ENCODE data around the gene LRRK2. TPM values are rescaled to one million over a fixed set of nuclear protein-coding genes. Genes with fewer than 3 reads are reported as not detected.

The LRRK2 gene
- polyA plus RNA-seq, 2 donors = 5.8 to 6.6 TPM

DNA sequence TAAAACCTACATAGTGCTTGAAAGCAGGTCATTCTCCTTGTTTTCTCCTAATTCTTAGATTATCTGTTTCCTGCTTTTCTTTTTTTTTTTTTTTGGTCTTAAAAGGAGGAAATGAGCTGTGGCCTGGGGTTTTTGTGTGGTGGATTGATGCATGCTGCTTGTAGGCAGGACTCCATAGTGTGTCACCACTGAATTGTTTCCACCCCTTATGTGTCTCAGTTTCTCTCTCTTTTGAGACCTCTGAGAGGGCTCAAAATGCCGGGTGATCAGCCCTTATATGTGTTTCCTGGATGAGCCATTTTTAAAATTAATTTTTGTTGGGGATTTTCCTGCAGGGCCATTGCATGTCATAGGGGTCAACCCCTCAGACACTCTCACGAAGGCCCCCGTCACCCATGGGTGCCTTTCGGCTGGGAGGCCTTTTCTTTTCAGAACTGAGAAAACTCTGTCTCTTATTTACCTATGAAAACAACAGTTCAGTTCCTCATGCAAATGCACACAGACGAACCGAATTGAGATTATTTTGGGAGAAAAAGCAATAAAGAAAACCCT is 32.0 kb upstream of the LRRK2 start:
- WGBS, 2 donors = 78 to 89% methylated on average over 6 of the region's 6 CpGs
- no peak overlapping the region for H3K4me3 ChIP-seq (ENCODE audit: low read depth in 1 of 2, low read length in 2 of 2)
- no peak overlapping the region for H3K27ac ChIP-seq (ENCODE audit: low read depth in 2 of 2, low read length in 1 of 2)
- no peaks in the 10 kb centered on the region for H3K36me3 ChIP-seq (ENCODE audit: control insufficient read depth in 2 of 2, insufficient read depth in 2 of 2, low read length in 1 of 2)
- H3K4me1 ChIP-seq (ENCODE audit: control insufficient read depth in 2 of 2, insufficient read depth in 2 of 2, low read length in 1 of 2) = no peaks in the 10 kb centered on the region
- no peaks in the 10 kb centered on the region for H3K27me3 ChIP-seq (ENCODE audit: control insufficient read depth in 1 of 2, insufficient read depth in 2 of 2, low read length in 2 of 2)
- H3K9me3 ChIP-seq (ENCODE audit: control insufficient read depth in 2 of 2, insufficient read depth in 1 of 2, low read depth in 1 of 2, low read length in 1 of 2) = no peaks in the 10 kb centered on the region

DNA sequence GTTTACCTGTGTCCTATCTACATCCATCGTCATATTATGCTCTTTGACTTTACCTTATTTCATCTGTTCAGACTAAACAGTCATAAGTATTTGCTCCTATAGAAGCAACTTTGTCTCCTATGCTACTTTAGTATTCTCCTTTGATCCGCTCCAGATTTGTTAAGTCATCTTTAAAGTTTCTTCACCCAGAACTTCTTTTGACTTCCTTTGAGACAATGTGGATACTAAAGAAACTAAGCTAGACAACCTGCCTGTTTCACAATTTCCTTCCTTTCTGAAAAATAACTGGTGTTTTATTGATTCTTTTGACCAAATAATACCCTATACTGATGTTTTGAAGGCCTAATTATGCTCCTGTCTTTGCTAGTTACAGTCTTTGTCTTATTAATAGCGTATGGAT is 30.0 kb upstream of the LRRK2 start:
- 91% methylated on average over 3 of the region's 3 CpGs for WGBS, 2 donors
- Histone ChIP-seq H3K27me3 (ENCODE audit: control insufficient read depth in 1 of 2, insufficient read depth in 2 of 2, low read length in 2 of 2) (no peaks in the 10 kb centered on the region), H3K4me3 (ENCODE audit: low read depth in 1 of 2, low read length in 2 of 2) (no peak overlapping the region), H3K27ac (ENCODE audit: low read depth in 2 of 2, low read length in 1 of 2) (no peak overlapping the region), H3K4me1 (ENCODE audit: control insufficient read depth in 2 of 2, insufficient read depth in 2 of 2, low read length in 1 of 2) (no peaks in the 10 kb centered on the region), H3K9me3 (ENCODE audit: control insufficient read depth in 2 of 2, insufficient read depth in 1 of 2, low read depth in 1 of 2, low read length in 1 of 2) (no peaks in the 10 kb centered on the region), H3K36me3 (ENCODE audit: control insufficient read depth in 2 of 2, insufficient read depth in 2 of 2, low read length in 1 of 2) (no peaks in the 10 kb centered on the region)

DNA sequence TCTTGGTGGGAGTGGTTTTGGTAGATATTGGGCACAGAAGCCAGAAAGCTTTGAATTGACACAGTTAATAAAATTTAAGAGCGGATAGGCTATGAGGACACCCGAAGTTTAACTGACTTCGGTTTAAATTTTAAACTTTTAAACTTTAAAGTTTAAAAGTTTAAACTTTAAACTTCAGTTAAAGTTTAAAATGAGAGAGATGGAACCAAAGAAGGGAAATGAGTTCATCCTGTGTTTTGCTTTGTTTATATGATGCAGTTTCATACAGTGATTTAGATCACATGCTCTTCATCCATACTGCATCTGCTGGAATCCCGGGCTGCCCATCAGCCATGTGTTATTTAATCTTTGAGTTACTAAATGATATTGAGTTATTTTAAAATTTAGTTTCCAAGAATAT is 27.2 kb upstream of the LRRK2 start:
- Histone ChIP-seq H3K4me1 (ENCODE audit: control insufficient read depth in 2 of 2, insufficient read depth in 2 of 2, low read length in 1 of 2) (no peaks in the 10 kb centered on the region), H3K27ac (ENCODE audit: low read depth in 2 of 2, low read length in 1 of 2) (no peak overlapping the region), H3K36me3 (ENCODE audit: control insufficient read depth in 2 of 2, insufficient read depth in 2 of 2, low read length in 1 of 2) (no peaks in the 10 kb centered on the region), H3K9me3 (ENCODE audit: control insufficient read depth in 2 of 2, insufficient read depth in 1 of 2, low read depth in 1 of 2, low read length in 1 of 2) (no peaks in the 10 kb centered on the region), H3K27me3 (ENCODE audit: control insufficient read depth in 1 of 2, insufficient read depth in 2 of 2, low read length in 2 of 2) (no peaks in the 10 kb centered on the region), H3K4me3 (ENCODE audit: low read depth in 1 of 2, low read length in 2 of 2) (no peak overlapping the region)
- WGBS, 2 donors = 88 to 89% methylated on average over 4 of the region's 4 CpGs

DNA sequence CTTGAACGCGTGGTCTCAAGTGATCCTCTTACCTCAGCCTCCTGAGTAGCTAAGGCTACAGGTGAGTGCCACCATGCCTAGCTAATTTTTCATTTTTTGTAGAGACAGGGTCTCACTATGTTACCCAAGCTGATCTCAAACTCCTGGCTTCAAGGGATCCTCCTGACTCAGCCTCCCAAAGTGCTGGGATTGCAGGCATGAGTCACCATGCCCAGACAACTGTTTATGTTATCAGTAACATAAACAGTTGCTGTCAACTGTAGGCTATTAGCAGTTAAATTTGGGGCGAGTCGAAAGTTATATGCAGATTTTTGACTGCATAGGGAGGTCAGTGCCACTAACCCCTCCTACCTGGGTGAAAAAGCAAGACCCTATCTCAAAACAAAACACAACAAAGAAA is 26.2 kb upstream of the LRRK2 start:
- H3K27me3 ChIP-seq (ENCODE audit: control insufficient read depth in 1 of 2, insufficient read depth in 2 of 2, low read length in 2 of 2) = no peaks in the 10 kb centered on the region
- H3K27ac ChIP-seq (ENCODE audit: low read depth in 2 of 2, low read length in 1 of 2) = no peak overlapping the region
- H3K4me3 ChIP-seq (ENCODE audit: low read depth in 1 of 2, low read length in 2 of 2) = no peak overlapping the region
- WGBS, 2 donors = 89 to 92% methylated on average over 4 of the region's 4 CpGs
- no peaks in the 10 kb centered on the region for H3K4me1 ChIP-seq (ENCODE audit: control insufficient read depth in 2 of 2, insufficient read depth in 2 of 2, low read length in 1 of 2)
- H3K36me3 ChIP-seq (ENCODE audit: control insufficient read depth in 2 of 2, insufficient read depth in 2 of 2, low read length in 1 of 2) = no peaks in the 10 kb centered on the region
- no peaks in the 10 kb centered on the region for H3K9me3 ChIP-seq (ENCODE audit: control insufficient read depth in 2 of 2, insufficient read depth in 1 of 2, low read depth in 1 of 2, low read length in 1 of 2)

DNA sequence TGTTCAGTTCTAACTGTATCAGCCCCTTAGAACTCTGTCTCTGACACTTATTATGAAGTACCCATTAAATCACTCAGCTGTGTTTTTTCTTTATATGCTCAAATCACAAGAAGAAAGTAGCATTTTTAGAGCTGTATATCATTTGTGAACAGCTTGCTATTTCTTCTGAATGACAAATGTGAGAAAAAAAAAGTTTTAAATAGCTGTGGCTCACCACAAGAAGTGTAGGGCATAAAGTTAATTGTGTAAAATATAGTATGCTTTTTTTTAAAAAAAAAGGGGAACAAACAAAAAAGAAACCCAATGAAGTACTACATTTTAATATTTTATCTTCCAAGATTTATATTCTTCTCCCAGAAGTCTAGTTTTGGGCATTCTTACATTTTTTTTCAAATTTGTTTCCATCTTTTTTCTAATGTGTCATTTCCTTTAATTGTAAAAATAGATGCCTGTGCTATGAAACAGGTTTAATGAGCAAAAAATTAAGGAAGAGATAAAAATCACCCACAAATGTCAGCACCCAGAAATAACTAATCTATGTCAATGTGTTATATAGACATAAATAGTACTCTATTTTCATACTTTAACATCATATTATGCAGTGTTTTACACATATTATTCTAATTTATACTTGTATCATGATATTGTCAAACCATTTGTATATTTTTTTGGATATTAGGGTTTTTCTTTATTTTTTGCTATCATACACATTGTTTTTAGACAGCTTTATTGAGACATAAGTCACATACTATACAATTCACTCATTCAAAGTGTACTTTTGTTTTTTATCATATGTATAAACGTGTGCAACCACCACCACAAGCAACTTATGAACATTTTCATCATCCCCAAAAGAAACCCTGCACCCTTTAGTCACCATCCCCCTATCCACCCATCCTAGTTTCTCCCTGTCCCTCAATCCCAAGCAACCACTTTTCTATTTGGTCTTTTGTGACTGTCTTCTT is 22.4 kb upstream of the LRRK2 start:
- H3K9me3 ChIP-seq (ENCODE audit: control insufficient read depth in 2 of 2, insufficient read depth in 1 of 2, low read depth in 1 of 2, low read length in 1 of 2) = no peaks in the 10 kb centered on the region
- H3K27ac ChIP-seq (ENCODE audit: low read depth in 2 of 2, low read length in 1 of 2) = no peak overlapping the region
- H3K4me1 ChIP-seq (ENCODE audit: control insufficient read depth in 2 of 2, insufficient read depth in 2 of 2, low read length in 1 of 2) = no peaks in the 10 kb centered on the region
- no peaks in the 10 kb centered on the region for H3K27me3 ChIP-seq (ENCODE audit: control insufficient read depth in 1 of 2, insufficient read depth in 2 of 2, low read length in 2 of 2)
- H3K36me3 ChIP-seq (ENCODE audit: control insufficient read depth in 2 of 2, insufficient read depth in 2 of 2, low read length in 1 of 2) = no peaks in the 10 kb centered on the region
- no peak overlapping the region for H3K4me3 ChIP-seq (ENCODE audit: low read depth in 1 of 2, low read length in 2 of 2)
- WGBS, 2 donors = 54 to 56% methylated on average over 1 of the region's 1 CpG

DNA sequence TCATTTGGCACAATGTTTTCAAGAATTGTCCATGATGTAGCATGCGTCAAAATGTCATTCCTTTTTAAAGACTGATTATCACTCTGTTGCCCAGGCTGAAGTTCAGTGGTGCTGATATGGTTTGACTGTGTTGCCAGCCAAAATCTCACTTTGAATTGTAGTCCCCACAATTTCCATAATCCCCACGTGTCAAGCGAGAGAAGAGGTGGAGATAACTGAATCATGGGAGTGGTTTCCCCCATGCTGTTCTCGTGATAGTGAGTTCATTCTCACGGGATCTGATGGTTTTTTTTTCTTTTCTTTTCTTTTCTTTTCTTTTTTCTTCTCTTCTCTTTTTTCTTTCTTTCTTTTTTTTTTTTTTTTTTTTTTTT is 21.8 kb upstream of the LRRK2 start:
- no peaks in the 10 kb centered on the region for H3K27me3 ChIP-seq (ENCODE audit: control insufficient read depth in 1 of 2, insufficient read depth in 2 of 2, low read length in 2 of 2)
- H3K36me3 ChIP-seq (ENCODE audit: control insufficient read depth in 2 of 2, insufficient read depth in 2 of 2, low read length in 1 of 2) = no peaks in the 10 kb centered on the region
- no peaks in the 10 kb centered on the region for H3K9me3 ChIP-seq (ENCODE audit: control insufficient read depth in 2 of 2, insufficient read depth in 1 of 2, low read depth in 1 of 2, low read length in 1 of 2)
- H3K27ac ChIP-seq (ENCODE audit: low read depth in 2 of 2, low read length in 1 of 2) = no peak overlapping the region
- H3K4me1 ChIP-seq (ENCODE audit: control insufficient read depth in 2 of 2, insufficient read depth in 2 of 2, low read length in 1 of 2) = no peaks in the 10 kb centered on the region
- WGBS, 2 donors = 76 to 77% methylated on average over 5 of the region's 5 CpGs
- no peak overlapping the region for H3K4me3 ChIP-seq (ENCODE audit: low read depth in 1 of 2, low read length in 2 of 2)

DNA sequence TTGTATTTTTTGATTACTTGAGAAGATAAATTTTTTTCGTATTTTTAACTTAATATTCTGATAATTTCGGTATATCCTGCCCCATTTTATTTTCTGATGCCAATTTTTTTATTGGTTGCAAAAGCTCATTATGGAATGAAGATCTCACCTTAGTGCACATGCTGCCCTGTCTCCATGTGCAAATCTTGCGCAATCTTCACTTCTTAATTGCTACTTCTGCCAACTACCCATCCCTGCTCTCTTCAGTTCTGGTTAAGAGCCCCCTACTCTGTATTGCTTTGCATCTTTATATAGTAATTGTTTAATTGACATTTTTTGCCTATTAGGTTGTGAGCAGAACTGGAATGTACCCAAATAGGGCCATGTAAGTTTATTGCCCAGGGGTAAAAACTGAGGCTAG is 20.5 kb upstream of the LRRK2 start:
- no peaks in the 10 kb centered on the region for H3K9me3 ChIP-seq (ENCODE audit: control insufficient read depth in 2 of 2, insufficient read depth in 1 of 2, low read depth in 1 of 2, low read length in 1 of 2)
- no peaks in the 10 kb centered on the region for H3K4me1 ChIP-seq (ENCODE audit: control insufficient read depth in 2 of 2, insufficient read depth in 2 of 2, low read length in 1 of 2)
- WGBS, 2 donors = 90 to 96% methylated on average over 3 of the region's 3 CpGs
- no peak overlapping the region for H3K27ac ChIP-seq (ENCODE audit: low read depth in 2 of 2, low read length in 1 of 2)
- no peaks in the 10 kb centered on the region for H3K27me3 ChIP-seq (ENCODE audit: control insufficient read depth in 1 of 2, insufficient read depth in 2 of 2, low read length in 2 of 2)
- H3K4me3 ChIP-seq (ENCODE audit: low read depth in 1 of 2, low read length in 2 of 2) = no peak overlapping the region
- H3K36me3 ChIP-seq (ENCODE audit: control insufficient read depth in 2 of 2, insufficient read depth in 2 of 2, low read length in 1 of 2) = no peaks in the 10 kb centered on the region

DNA sequence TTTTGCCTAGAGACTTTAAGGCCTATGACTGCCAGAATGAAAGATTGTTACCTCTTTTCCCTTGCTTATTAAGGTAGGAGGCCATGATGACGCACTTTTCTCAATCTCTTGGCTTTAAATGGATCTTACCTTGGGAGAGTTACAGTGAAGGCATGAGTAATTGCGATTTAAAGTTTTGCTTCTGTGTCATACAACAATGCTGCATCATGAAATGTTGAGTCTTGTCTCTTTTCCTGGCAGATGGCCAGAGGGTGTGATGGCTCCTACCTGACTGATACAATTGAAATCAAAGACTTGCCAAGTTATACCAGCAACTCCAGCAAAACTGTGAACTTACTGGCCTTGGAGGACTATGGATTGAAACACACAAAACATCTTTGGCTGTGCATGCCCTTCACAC is 17.2 kb upstream of the LRRK2 start:
- no peaks in the 10 kb centered on the region for H3K27me3 ChIP-seq (ENCODE audit: control insufficient read depth in 1 of 2, insufficient read depth in 2 of 2, low read length in 2 of 2)
- no peak overlapping the region for H3K4me3 ChIP-seq (ENCODE audit: low read depth in 1 of 2, low read length in 2 of 2)
- no peaks in the 10 kb centered on the region for H3K9me3 ChIP-seq (ENCODE audit: control insufficient read depth in 2 of 2, insufficient read depth in 1 of 2, low read depth in 1 of 2, low read length in 1 of 2)
- WGBS, 2 donors = 61 to 65% methylated on average over 2 of the region's 2 CpGs
- no peaks in the 10 kb centered on the region for H3K4me1 ChIP-seq (ENCODE audit: control insufficient read depth in 2 of 2, insufficient read depth in 2 of 2, low read length in 1 of 2)
- H3K27ac ChIP-seq (ENCODE audit: low read depth in 2 of 2, low read length in 1 of 2) = peak overlapping the region; percentile 34 to 76
- H3K36me3 ChIP-seq (ENCODE audit: control insufficient read depth in 2 of 2, insufficient read depth in 2 of 2, low read length in 1 of 2) = no peaks in the 10 kb centered on the region

DNA sequence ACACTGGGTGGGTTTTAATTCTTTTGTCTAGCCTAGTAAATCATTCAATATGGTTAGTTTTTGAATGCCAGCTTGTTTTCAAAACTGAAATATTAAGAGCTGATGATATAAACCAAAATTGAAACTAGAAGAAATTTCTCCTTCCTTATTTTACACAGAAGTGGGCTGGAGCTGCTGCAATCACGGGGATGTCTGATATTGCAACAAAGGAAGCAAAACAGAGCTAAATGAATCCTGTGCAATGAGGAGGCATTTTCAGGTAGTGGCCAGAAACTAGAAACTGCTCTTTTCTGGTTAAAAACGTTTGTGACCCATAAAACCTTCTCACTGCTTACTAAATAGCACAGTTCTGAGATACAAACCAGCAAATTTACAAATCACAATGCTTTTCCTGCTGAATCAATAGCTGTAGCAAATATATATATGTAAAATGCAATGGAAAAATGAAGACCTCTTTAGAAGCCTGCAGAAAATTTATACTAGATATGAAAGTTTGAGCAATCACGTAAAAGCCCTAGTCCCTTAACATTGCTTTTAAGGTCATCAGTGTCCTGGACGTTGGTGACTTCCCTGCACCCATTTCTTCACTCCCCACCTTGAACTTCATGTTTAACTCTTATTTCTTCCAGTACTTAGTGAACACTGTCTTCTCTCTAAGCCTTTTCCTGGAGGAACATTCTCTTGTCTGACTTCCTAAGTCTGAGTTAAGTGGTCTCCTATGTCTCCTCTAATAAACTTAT is 15.9 kb upstream of the LRRK2 start:
- no peaks in the 10 kb centered on the region for H3K27me3 ChIP-seq (ENCODE audit: control insufficient read depth in 1 of 2, insufficient read depth in 2 of 2, low read length in 2 of 2)
- H3K4me3 ChIP-seq (ENCODE audit: low read depth in 1 of 2, low read length in 2 of 2) = no peak overlapping the region
- H3K9me3 ChIP-seq (ENCODE audit: control insufficient read depth in 2 of 2, insufficient read depth in 1 of 2, low read depth in 1 of 2, low read length in 1 of 2) = no peaks in the 10 kb centered on the region
- H3K4me1 ChIP-seq (ENCODE audit: control insufficient read depth in 2 of 2, insufficient read depth in 2 of 2, low read length in 1 of 2) = no peaks in the 10 kb centered on the region
- H3K36me3 ChIP-seq (ENCODE audit: control insufficient read depth in 2 of 2, insufficient read depth in 2 of 2, low read length in 1 of 2) = no peaks in the 10 kb centered on the region
- WGBS, 2 donors = 45 to 49% methylated on average over 4 of the region's 4 CpGs
- no peak overlapping the region for H3K27ac ChIP-seq (ENCODE audit: low read depth in 2 of 2, low read length in 1 of 2)
